Measurements from ENCODE around the gene SQSTM1.

DNA sequence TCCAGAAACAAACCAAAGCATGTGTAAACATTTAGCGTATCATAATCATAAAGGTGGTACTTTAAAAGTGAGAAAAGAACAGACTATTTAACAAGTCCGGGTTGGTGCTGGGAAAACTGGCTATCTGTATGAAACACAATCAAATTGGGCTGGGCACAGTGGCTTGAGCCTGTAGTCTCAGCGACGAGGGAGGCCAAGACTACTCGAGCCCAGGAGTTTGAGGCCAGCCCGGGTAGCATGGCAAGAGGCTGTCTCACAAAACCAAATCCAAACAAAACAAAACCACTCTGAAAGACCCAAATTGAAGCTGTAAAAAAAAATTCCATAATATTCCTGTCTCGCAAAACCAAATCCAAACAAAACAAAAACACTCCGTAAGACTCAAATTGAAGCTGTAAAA is 33.7 kb downstream of the SQSTM1 start:
- TF ChIP-seq, protein P1, sequence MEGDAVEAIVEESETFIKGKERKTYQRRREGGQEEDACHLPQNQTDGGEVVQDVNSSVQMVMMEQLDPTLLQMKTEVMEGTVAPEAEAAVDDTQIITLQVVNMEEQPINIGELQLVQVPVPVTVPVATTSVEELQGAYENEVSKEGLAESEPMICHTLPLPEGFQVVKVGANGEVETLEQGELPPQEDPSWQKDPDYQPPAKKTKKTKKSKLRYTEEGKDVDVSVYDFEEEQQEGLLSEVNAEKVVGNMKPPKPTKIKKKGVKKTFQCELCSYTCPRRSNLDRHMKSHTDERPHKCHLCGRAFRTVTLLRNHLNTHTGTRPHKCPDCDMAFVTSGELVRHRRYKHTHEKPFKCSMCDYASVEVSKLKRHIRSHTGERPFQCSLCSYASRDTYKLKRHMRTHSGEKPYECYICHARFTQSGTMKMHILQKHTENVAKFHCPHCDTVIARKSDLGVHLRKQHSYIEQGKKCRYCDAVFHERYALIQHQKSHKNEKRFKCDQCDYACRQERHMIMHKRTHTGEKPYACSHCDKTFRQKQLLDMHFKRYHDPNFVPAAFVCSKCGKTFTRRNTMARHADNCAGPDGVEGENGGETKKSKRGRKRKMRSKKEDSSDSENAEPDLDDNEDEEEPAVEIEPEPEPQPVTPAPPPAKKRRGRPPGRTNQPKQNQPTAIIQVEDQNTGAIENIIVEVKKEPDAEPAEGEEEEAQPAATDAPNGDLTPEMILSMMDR (IDR thresholded peaks at IDR 0.05) = no peak
- no peak for TF ChIP-seq POLR2A (IDR thresholded peaks at IDR 0.05)
